CD4-positive, alpha-beta T cell treated with Interleukin-15 for 1 hour (primary cell): Measurements from ENCODE around the gene PATE1.
"Not testable (repeated sequence)": the region's sequence is repeated elsewhere in the genome, so short reads cannot be mapped to it uniquely, and the experiment has no call there.

ENCODE experiments used
- DNase-seq: peaks from one replicate; pipeline ENCODE4 v3.0.0-alpha.2; 2020

PATE1 gene, protein sequence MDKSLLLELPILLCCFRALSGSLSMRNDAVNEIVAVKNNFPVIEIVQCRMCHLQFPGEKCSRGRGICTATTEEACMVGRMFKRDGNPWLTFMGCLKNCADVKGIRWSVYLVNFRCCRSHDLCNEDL

DNA sequence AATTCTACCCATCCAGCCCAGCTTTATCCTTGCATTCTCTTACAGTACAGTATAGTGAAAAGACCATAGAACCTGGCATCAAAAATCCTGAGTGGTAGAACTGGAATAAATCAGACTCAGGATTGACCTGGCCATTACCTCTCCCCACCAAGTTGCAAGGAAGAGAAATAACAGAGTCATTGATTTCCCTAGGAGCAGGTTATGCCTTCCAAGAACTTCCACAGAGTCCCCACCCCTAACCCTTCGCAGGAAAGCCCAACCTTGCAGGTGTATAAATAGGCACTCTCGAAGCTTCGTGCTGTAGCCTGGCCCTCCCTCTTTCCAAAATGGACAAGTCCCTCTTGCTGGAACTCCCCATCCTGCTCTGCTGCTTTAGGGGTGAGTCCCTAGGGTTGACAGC is at the start of gene PATE1:
Gene PATE1, plus strand, starts transcription at position 301 of the 400 bp plus-strand sequence. Its CDS starts 26 bp downstream, at position 327.
- no peak for DNase-seq

DNA sequence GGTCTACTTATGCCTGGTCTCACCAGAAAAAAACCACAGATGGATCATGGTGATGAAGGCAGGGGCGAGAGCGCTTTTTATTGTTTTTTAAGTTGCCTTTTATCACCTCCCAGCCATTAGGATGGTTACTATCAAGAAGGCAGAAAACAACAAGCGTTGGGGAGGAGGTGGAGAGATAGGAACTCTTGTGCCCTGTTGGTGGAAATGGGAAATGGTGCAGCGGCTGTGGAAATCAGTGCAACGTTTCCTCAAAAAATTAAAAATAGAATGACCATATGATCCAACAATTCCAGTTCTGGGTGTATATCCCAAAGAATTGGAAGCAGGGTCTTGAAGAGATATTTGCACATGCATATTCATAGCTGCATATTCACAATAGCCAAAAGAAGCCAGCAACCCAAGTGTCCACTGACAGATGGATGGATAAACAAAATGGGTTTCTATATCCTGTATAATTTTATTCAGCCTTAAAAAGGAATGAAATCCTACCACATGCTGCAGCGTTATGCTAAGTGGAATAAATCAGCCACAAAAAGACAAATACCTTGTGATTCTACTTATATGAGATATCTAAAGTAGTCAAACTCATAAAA is 45.0 kb upstream of the PATE1 start:
- no peak for DNase-seq

DNA sequence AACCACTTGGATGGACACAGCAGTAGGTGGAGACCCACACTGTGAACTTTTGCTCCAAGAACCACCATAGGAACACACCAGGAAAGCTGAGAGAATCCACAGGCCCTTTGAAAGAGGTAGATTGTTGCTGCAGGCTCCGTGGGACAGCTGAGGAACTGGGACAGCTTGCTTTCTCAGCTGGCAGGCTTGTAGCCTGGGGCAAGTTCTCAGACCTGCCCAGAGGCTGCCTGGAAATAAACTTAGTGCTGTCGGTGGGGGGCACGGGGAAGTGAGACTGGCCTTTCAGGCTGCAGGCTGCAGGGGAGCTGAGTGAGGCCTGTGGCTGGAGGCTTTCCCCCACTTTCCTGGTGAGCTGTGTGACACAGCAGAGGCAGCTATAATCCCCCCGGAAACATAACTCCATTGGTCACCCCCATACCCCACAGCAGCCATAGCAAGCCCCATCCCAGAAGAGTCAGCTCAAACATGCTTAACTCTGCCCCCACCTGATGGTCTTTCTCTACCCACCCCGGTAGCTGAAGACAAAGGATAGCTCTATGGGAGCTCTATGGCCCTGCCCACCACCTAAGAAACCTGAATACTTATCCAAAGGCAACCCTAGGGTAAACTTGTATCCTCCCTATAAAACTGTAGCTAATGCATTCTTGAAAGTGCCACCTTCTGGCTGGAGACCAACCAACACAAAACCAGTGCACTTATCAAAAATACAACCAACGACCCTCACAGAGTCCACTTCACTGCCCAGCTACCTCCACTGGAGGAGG is 44.0 kb upstream of the PATE1 start:
- DNase-seq, result no peak

DNA sequence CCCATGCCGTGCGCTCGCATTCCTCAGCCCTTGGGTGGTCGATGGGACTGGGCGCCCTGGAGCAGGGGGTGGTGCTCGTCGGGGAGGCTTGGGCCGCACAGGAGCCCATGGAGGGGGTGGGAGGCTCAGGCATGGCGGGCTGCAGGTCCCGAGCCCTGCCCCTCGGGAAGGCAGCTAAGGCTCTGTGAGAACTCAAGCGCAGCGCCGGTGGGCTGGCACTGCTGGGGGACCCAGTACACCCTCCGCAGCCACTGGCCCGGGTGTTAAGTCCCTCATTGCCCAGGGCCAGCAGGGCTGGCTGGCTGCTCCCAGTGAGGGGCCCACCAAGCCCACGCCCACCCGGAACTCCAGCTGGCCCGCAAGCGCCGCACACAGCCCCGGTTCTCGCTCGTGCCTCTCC is 41.4 kb upstream of the PATE1 start:
- not testable (repeated sequence) for DNase-seq

DNA sequence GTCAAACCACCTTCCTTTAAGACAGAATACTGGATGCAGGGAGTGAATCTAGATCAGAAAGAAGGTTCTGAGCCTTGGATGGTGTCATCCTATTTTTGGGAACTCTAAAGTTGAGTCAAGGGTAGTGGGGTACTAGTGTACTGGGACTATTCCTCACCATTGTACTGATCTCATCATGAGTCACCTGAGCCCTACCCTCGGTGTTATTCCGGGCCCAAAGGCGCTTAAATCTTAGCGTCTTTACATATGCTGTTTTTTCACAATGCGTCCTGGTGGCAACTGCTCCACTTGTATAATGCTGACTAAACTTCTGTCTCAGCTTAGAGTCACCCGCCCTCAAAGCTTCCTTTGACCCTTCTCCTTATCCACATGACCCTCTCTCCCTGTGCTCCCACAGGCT is 25.3 kb upstream of the PATE1 start:
- no peak for DNase-seq

DNA sequence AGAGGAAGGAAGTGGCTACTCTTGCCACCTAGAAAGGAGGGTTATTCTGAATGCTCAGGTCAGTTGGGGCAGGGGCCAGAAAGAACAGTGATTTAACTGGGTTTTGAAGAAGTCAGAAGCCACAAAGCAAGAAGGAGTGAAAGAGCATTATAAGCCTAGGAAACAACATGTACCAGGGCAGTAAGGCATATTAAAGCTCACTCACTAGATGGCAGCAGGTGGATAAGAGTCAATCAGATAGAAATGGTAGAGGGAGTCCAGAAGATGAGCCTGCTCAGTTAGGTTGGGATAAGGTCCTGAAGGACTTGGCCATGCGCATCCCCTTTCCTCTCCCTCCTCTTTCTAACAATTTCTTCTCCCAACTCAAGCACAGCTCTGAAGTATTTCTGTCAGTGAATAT is 22.0 kb upstream of the PATE1 start:
- DNase-seq, result no peak

DNA sequence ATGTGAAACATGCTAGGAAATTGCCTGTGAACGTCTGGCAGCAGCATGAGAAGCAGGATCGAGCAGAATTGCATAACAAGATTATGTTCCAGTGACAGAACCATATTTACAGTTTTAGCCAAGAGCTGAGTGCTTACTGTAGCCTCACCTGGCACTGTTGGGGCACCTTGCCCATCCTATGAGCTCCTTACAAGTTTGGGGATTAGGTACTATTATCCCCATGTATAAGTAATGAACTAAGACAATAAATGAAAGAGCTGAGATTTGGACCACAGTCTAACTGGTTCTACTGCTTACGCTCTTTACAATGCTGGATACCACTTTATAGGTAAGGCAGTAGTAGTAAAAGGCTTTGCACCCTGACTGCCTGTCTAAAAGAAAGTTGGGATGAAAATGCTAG is 17.1 kb upstream of the PATE1 start:
- DNase-seq, result no peak

DNA sequence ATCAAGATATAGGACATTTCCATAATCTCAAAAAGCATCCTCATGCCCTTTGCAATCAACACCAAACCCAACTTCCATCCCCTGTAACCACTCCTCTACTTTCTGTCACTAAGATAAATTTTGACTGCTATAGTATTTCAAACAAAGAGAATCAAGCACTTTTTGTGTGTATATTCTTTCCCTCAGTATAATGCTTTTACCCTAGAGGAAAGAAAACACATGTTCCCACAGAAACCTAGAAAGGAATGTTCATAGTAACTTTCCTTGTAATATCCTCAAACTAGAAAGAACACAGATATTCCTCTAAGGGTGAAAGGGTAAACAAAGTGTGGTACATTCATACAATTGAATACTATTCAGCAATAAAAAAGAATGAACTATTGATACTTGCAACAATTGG is 5.5 kb upstream of the PATE1 start:
- DNase-seq, result no peak

DNA sequence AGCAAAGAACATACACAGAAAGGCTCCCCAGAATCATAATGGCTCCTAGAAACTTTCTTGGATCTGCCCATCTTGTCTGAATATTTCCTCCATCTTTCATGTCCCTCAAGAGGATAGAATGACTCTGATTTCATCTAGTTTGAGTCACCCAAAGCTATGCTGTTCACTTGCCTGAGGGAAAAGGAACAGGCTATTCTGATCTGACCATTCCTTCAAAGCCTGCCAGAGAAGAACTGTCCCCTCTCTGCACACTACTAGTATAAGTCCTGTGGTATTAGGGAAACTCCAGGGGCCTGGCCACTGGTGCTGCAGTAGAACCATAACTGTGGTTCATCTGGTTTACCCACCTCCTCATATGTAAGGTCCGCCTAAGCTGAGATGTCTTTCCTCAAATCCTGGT is 2.4 kb upstream of the PATE1 start:
- DNase-seq, result no peak

DNA sequence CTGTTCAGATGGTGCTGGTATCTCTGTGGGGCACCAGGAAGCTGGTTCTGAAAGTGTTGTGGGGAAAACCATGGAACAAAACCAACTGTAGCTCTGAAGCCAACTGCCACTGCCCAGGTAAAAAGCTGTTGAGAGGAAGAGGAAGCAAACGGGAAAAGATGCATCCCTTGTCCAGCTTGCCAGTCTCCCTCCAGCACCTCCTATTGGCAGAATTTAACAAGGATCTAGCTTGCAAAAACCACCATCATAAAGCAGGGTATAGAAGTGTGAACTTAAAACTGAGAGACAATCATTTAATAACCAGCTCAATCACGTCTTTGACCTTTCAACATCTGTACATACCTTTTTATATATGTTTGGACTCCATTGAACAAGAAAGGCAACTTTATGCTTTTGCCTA is 4.5 kb downstream of the PATE1 start:
- no peak for DNase-seq

DNA sequence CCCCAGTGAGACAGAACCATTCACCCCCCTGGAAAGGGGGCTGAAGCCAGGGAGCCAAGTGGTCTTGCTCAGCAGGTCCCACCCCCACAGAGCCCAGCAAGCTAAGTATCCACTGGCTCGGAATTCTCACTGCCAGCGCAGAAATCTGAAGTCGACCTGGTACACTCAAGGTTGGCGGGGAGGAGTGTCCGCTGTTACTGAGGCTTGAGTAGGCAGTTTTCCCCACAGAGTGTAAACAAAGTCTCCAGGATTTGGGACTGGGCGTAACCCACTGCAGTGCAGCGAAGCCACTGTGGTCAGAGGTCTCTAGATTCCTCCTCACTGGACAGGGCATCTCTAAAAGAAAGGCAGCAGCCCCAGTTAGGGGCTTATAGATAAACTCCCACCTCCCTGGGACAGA is 10.0 kb downstream of the PATE1 start:
- DNase-seq, result no peak

DNA sequence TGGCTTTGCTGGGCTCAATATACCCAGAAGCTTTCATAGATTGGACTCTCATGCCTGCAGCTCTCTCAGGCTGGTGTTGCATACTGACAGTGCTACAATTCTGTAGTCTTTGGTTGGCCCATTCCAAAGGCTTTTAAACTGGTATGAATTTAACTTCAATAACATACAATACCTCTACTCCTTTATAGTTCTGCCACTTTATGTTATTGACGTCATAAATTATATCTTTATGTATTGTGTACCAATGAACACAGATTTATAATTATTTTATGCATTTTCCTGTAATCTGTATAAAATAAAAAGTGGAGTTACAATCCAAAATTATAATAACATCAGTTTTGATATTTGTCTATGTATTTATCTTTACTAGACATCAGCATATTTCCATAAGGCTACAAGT is 16.4 kb downstream of the PATE1 start:
- no peak for DNase-seq

DNA sequence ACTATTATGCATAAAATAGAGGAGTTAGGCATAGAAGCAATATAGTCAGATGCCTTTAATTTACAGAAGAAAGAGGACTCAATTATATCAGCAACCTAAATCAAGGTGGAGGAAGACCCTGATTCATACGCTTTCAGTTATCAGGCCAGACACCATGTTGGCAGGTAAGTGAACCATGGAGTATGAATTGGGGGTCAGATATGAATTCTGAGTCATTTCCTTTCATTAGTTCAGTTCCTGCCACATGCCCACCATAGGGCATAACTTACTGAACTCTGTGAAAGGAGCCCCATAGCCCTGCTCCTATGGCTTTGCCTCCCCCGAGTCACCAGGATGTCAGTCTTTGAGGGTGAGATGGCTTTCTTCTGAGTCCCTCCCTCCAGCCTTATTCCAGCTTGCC is 17.4 kb downstream of the PATE1 start:
- no peak for DNase-seq

DNA sequence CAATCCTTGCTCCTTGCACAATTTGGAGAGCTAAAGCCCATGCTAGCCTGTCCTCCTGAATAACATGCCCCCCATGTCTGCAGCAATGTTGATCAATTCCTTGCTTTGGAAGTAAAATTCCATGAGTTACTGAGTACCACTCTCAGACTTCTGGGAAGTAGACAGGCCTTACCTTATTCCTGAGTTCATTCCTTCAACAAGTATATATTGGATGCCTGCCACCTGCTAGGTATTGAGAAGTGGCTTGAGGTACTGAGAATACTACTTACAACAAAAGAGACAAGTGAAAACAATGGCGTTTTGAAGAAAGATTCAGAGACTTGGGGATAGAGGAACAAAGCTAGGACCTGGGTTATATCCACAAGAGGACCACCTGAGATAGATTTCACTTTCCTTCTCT is 20.2 kb downstream of the PATE1 start:
- no peak for DNase-seq

DNA sequence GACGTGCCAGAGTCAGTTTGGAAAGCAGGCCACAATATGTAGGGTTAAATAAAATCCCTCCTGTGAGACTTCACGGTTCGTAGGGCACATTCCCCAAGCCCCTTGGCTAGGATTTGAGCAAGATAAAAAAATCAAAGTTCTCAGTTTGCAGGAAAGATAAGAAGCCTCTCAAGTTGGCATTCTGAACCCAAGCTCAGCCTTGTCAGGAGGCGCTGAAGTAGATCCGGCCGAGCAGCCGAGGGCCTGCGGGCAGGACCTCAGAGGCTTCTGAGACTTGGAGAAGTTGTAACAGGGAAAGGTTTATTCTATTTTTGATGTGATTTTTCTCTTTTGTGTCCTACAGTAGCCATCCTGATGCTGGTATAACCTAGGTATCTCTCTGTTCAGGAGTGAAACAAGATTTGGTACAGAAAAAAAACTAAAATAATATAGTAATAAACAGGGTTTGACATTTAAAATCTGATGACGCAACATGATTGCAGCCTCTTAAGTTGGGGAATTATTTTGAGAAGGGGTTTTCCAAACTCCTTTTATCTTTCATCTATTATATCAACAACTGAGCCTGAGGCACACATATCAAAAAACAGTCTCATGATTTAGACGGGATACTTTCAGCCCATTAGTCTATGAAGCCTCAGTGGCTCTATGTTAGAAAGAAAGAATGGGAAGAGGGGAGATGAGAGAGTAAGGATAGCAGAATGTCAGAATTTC is 22.4 kb downstream of the PATE1 start:
- no peak for DNase-seq

DNA sequence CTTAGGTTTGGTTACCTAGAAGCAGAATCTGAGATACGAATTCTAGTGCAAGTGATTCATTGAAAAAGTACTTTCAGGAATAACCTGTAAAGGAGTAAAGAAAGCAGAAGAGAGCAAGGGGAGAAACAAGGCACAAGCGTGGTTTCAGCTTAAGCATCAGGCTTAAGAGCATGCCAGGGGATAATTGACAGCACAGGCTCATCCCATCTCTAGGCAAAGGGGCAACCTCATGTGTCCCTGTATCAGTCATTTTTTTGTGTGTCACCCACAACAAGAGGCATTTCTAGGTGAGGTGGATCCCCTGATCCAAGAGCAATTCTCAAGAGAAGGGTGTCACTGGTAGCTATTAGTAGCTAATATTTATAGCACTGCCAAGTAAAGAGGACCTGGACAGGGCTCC is 24.5 kb downstream of the PATE1 start:
- DNase-seq, result no peak

DNA sequence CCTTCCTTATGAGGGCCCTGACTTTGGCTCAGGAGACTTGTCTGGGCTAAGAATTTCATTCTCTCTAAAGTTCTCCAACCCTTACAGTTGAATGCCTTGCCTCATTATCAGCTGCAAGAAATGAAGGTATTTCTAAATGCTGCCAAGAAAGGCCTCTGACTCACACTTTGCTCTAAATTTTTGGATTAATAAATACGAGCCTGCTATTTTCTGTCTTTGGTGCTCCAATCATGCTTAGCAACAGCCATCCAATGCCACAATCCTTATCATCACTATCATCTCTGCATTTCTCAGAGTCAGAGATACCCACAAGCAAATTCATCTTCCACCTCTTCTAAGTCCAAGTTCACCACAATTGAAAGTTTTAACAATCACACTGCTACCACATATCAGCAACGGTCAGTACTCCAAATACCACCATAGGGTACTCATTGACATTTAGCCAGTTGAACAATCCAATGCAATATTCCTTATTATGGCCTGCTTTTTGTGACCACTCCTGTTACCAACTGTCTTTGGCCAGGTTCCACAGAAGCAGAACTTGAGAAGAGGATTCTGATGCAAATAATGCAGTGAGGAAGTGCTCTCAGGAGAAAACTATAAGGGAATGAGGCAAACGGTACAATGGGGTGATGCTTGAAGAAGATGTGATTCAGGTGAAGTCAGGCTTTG is 26.9 kb downstream of the PATE1 start:
- no peak for DNase-seq

DNA sequence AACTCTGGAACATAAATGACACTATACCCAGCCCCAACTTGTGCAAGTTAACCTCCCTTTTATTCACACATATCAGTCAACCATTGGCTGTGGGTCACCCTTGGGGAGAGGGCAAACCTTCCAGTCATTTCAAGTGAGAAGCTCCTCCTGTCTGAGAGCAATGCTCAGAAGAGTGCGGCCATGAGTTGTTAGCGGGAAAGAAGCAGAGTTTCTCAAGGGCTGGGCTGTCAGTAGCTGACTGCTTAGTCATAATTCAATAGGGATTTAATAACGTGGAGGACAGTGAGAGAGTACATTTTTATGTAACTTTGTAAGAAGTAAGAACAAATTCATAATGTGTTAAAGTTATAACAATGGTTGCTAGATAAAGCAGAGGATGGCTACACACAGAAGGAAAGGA is 27.4 kb downstream of the PATE1 start:
- no peak for DNase-seq

DNA sequence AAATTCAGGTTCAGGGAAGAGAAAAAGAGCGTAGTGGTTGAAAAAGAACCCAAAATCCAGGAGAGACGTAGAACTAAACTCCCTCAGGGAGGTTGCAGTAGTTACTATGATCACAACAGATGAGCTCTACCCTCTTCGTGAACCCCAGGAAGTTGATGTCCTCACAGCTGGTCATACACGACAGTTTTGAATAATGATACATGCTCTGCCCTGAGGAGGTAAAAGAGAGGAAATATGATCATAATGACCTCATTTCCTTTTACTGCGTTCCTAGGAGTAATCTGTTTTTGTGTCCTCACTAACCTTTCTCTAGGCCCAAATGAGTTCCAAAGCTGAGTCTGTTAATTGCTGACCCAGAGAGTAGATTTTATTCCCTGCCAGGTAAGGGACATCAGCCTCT is 31.2 kb downstream of the PATE1 start:
- no peak for DNase-seq

DNA sequence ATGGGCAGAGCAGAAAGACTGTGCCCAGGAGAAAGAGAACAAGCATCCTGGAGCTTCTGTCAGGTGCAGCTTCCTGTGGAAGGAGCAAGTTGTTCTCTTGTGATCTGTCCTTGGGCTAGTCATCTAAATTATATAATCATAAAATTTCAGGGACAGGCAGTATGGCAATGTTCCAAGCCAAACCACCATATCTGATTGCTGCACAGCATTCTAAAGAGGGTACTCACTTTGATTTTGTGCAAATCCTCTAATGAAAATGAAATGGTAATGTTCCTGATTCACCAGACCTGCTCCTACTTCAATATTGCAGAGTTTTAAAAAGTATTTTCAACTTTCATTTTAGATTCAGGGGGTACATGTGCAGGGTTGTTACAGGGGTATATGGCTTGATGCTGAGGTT is 32.6 kb downstream of the PATE1 start, which contains the start of gene PATE2:
Gene PATE2, minus strand, starts transcription at position 101 of the 400 bp plus-strand sequence. Its CDS starts 55 bp downstream, at position 46.
- DNase-seq, result no peak

DNA sequence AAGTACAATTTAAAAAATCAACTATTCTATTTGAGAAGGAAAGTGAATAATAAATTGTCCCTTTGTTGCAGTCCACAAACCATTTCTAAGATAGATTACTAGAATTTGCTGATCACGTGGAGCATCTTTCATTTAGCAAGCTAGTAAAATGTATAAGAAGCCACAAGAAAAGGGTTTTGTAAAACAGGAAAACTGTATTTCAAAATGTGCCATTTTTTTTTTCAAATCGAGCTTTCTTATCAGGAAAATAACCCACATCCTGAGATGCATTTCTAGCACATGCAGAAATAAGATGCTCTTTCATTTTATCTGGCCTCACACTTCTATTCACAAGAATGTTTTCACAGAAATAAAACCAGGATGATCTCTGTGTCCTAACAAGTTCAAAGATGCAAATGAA is 38.6 kb downstream of the PATE1 start:
- no peak for DNase-seq

DNA sequence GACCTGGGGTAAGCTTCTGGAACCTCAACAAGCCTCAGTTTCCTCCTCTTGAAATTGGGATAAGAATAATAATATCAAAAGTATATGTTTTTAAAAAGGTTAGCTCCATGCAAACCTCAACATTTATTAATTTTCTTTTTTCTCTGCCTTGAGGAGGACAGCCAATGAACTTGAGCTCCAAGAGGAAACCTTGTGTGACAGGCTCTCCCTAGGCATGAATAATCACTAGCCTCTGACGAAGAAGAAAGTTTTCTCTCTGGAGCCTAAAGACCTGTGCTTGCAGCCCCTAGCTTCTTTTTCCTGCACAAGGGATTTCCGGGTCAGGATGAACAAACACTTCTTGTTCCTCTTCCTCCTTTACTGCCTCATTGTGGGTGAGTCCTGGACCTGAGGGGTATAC is 41.7 kb downstream of the PATE1 start, which contains the start of gene PATE3:
Gene PATE3, plus strand, starts transcription at position 301 of the 400 bp plus-strand sequence. Its CDS starts 25 bp downstream, at position 326.
- DNase-seq, result no peak

DNA sequence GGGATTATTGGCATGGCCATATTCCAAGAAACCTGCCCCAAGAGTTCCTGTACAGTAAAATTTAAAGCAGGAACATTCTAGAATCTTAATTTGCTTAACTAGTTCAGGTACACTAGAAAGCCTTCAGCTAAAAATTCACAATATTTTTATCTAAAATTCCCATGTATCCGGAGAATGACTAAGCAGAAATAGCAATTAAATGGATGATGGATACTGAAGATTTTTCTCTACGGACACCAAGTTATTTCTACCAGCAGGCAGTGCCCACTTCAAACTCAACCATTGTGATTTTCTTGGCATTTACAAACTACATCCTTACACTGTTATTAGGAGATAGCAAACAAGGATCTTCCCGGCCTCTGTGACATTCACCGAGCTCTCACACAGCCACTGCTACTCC is 44.7 kb downstream of the PATE1 start:
- DNase-seq, result no peak
